Measurements from ENCODE around the gene PTPN3. TPM values are rescaled to one million over a fixed set of nuclear protein-coding genes. Genes with fewer than 3 reads are reported as not detected.

Gene PTPN3
- total RNA-seq, 2 donors from 2014 or later, result 11.0 to 16.3 TPM

GRCh38 chr9:109417054-109417453 is 81.1 kb downstream of the PTPN3 start:
- WGBS, result 46% methylated on average over 8 of the region's 8 CpGs
- intact Hi-C loops (cut with DNase I), result no loop called here
- H3K27ac ChIP-seq, result peak overlapping the region in 1 of 2 donors; percentile 62
- H3K9me3 ChIP-seq, result no peaks in the 10 kb centered on the region
- H3K27me3 ChIP-seq (replicated peaks; ENCODE audit: insufficient read depth), result no peaks in the 10 kb centered on the region
- peak; percentile 31 for DNase-seq (ENCODE audit: low spot score)
- TF ChIP-seq POLR2AphosphoS5 (IDR thresholded peaks at IDR 0.05) (peak; percentile 76), POLR2A (IDR thresholded peaks at IDR 0.05) (no peak), CTCF (IDR thresholded peaks at IDR 0.05) (no peak)
- no peak overlapping the region for H3K4me3 ChIP-seq
- H3K36me3 ChIP-seq, result no peaks in the 10 kb centered on the region
- peaks cover 4% of the 10 kb centered on the region for H3K4me1 ChIP-seq (replicated peaks)

- H3K4me1 ChIP-seq (replicated peaks), result peaks cover 3% of the 10 kb centered on the region
- intact Hi-C loops (cut with DNase I), result no loop called here
- DNase-seq (ENCODE audit: low spot score), result no peak
- no peak for TF ChIP-seq POLR2A (IDR thresholded peaks at IDR 0.05)
- H3K27ac ChIP-seq, result peak overlapping the region in 1 of 2 donors; percentile 62
- no peaks in the 10 kb centered on the region for H3K36me3 ChIP-seq
- no peaks in the 10 kb centered on the region for H3K9me3 ChIP-seq
- H3K27me3 ChIP-seq (replicated peaks; ENCODE audit: insufficient read depth), result no peaks in the 10 kb centered on the region
- no peak overlapping the region for H3K4me3 ChIP-seq
- WGBS, result 83% methylated on average over 10 of the region's 10 CpGs
Observed at GRCh38 chr9:109416135-109416706, 81.9 kb downstream of the PTPN3 start.

GRCh38 chr9:109414125-109414785 is 83.9 kb downstream of the PTPN3 start:
- no peak overlapping the region for H3K27ac ChIP-seq
- no peak overlapping the region for H3K4me3 ChIP-seq
- no peak for DNase-seq (ENCODE audit: low spot score)
- no peaks in the 10 kb centered on the region for H3K36me3 ChIP-seq
- 28% methylated on average over 7 of the region's 7 CpGs for WGBS
- intact Hi-C loops (cut with DNase I), result no loop called here
- H3K27me3 ChIP-seq (replicated peaks; ENCODE audit: insufficient read depth), result no peaks in the 10 kb centered on the region
- TF ChIP-seq POLR2AphosphoS5 (IDR thresholded peaks at IDR 0.05) (no peak), CTCF (IDR thresholded peaks at IDR 0.05) (no peak), POLR2A (IDR thresholded peaks at IDR 0.05) (no peak)
- no peaks in the 10 kb centered on the region for H3K9me3 ChIP-seq
- H3K4me1 ChIP-seq (replicated peaks), result no peaks in the 10 kb centered on the region

GRCh38 chr9:109411798-109412352 is 86.2 kb downstream of the PTPN3 start:
- H3K27ac ChIP-seq, result no peak overlapping the region
- no peaks in the 10 kb centered on the region for H3K27me3 ChIP-seq (replicated peaks; ENCODE audit: insufficient read depth)
- H3K4me1 ChIP-seq (replicated peaks), result no peaks in the 10 kb centered on the region
- no peaks in the 10 kb centered on the region for H3K36me3 ChIP-seq
- WGBS, result 65% methylated on average over 5 of the region's 5 CpGs
- TF ChIP-seq CTCF (IDR thresholded peaks at IDR 0.05) (peak in 2 of 4 experiments; percentile 34 to 61), POLR2A (IDR thresholded peaks at IDR 0.05) (no peak)
- DNase-seq (ENCODE audit: low spot score), result no peak
- intact Hi-C loops (cut with DNase I), result no loop called here
- no peak overlapping the region for H3K4me3 ChIP-seq
- no peaks in the 10 kb centered on the region for H3K9me3 ChIP-seq

GRCh38 chr9:109411069-109411761 is 86.9 kb downstream of the PTPN3 start:
- Histone ChIP-seq H3K27me3 (replicated peaks; ENCODE audit: insufficient read depth) (no peaks in the 10 kb centered on the region), H3K36me3 (no peaks in the 10 kb centered on the region), H3K9me3 (no peaks in the 10 kb centered on the region), H3K4me1 (replicated peaks) (no peaks in the 10 kb centered on the region), H3K4me3 (no peak overlapping the region), H3K27ac (no peak overlapping the region)
- TF ChIP-seq CTCF (IDR thresholded peaks at IDR 0.05) (no peak), POLR2A (IDR thresholded peaks at IDR 0.05) (no peak), POLR2AphosphoS5 (IDR thresholded peaks at IDR 0.05) (no peak)
- WGBS, result 94% methylated on average over 10 of the region's 10 CpGs
- intact Hi-C loops (cut with DNase I), result no loop called here
- DNase-seq (ENCODE audit: low spot score), result no peak
